ENCODE measurements around the gene SELENOO.

Gene SELENOO

GRCh38 chr22:50257041-50257440 is 56.2 kb downstream of the SELENOO start:
- no peak for DNase-seq

- DNase-seq, result no peak
Measured at GRCh38 chr22:50257451-50258360, 56.9 kb downstream of the SELENOO start.

- DNase-seq, result no peak
Measured at GRCh38 chr22:50258361-50259292, 57.8 kb downstream of the SELENOO start.

- DNase-seq, result no peak
Measured at GRCh38 chr22:50259302-50259701, 58.5 kb downstream of the SELENOO start.

- no peak for DNase-seq
Measured at GRCh38 chr22:50260434-50260800, 59.6 kb downstream of the SELENOO start.

GRCh38 chr22:50260801-50261614 is 60.2 kb downstream of the SELENOO start:
- DNase-seq, result peak; percentile 63

GRCh38 chr22:50261615-50262459 is 61.0 kb downstream of the SELENOO start, which contains the start of gene MAPK12:
Gene MAPK12 (minus strand): TSS chr22:50261683. CDS start chr22:50261509, 174 bp downstream.
- no peak for DNase-seq

- no peak for DNase-seq
Measured at GRCh38 chr22:50262460-50262911, 61.7 kb downstream of the SELENOO start.

GRCh38 chr22:50262973-50263617 is 62.3 kb downstream of the SELENOO start:
- no peak for DNase-seq

- DNase-seq, result no peak
Measured at GRCh38 chr22:50264104-50264745, 63.4 kb downstream of the SELENOO start.

GRCh38 chr22:50264946-50265669 is 64.3 kb downstream of the SELENOO start:
- no peak for DNase-seq

GRCh38 chr22:50266994-50267393 is 66.2 kb downstream of the SELENOO start:
- no peak for DNase-seq

All from stimulated activated CD8-positive, alpha-beta memory T cell treated with anti-CD3 and anti-CD28 coated beads, Interleukin-4, amount 100 ng/mL, for 48 hours (primary cell).